ENCODE measurements around the gene FCRL1. TPM values are rescaled to one million over a fixed set of nuclear protein-coding genes. Genes with fewer than 3 reads are reported as not detected.

Gene FCRL1
- polyA plus RNA-seq, 1 of the 3 experiments (the other 2 are of a cell fraction), result not detected

DNA sequence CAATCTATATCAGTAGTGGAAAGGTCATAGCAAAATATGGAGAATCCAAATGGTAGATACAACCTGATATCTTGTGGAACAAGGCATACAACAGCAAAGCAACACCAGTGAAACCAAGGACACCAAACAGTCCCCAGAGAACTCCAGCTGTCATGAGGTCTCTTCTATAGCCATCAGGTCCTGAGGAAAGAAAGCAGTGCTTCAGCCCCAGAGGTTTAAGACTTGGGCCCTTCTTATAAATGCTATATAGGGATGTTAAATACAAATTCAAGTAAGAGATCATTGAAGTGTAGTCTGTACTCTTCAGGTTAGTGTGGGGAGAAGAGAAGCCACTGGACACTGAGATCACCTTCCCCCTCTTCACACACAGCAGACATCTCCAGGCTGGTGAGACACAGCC, 53.1 kb downstream of the FCRL1 start:
- ChIA-PET POLR2A (no interaction called here), CTCF (no interaction called here)
- no peak overlapping the region for H3K4me3 ChIP-seq (ENCODE audit: low read depth in 2 of 2, low read length in 1 of 2)
- no peak overlapping the region for H3K4me2 ChIP-seq
- no peaks in the 10 kb centered on the region for H3K36me3 ChIP-seq (replicated peaks in 1 of 2; ENCODE audit: control insufficient read depth in 1 of 2, insufficient read depth in 2 of 2, low read length in 1 of 2)
- peaks cover 5% of the 10 kb centered on the region; the same call in 1 of the 2 replicates for H3K27me3 ChIP-seq (ENCODE audit: insufficient read depth)
- TF ChIP-seq SIN3A (IDR thresholded peaks at IDR 0.05; ENCODE audit: borderline replicate concordance, low read depth, low read length) (no peak), MXI1 (IDR thresholded peaks at IDR 0.05; ENCODE audit: low read depth, low read length) (no peak), YY1 (IDR thresholded peaks at IDR 0.05; ENCODE audit: low read depth) (no peak), TCF12 (IDR thresholded peaks at IDR 0.05) (no peak), GATA2 (CRISPR knock-in tag; IDR thresholded peaks at IDR 0.05) (no peak), RXRA (IDR thresholded peaks at IDR 0.05; ENCODE audit: borderline replicate concordance, low read depth) (no peak), JUND (IDR thresholded peaks at IDR 0.05) (no peak)
- TF ChIP-seq, protein P1, sequence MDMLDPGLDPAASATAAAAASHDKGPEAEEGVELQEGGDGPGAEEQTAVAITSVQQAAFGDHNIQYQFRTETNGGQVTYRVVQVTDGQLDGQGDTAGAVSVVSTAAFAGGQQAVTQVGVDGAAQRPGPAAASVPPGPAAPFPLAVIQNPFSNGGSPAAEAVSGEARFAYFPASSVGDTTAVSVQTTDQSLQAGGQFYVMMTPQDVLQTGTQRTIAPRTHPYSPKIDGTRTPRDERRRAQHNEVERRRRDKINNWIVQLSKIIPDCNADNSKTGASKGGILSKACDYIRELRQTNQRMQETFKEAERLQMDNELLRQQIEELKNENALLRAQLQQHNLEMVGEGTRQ (IDR thresholded peaks at IDR 0.05; ENCODE audit: borderline replicate concordance, low read depth, low read length), result no peak
- H3K79me2 ChIP-seq (ENCODE audit: insufficient read depth), result no peaks in the 10 kb centered on the region
- H3K9ac ChIP-seq, result no peak overlapping the region
- H3K27ac ChIP-seq (ENCODE audit: low read depth in 2 of 2, low read length in 1 of 2), result no peak overlapping the region
- no peaks in the 10 kb centered on the region for H3K9me2 ChIP-seq
- no peak for DNase-seq
- no peaks in the 10 kb centered on the region; a peak in 1 of 4 replicates for H3K4me1 ChIP-seq (ENCODE audit: control insufficient read depth in 1 of 2, insufficient read depth in 2 of 2, low read depth in 1 of 2, low read length in 1 of 2)
- H2AFZ ChIP-seq (ENCODE audit: low read depth), result no peak overlapping the region
- H3K9me3 ChIP-seq, result no peaks in the 10 kb centered on the region
- H4K20me1 ChIP-seq (ENCODE audit: insufficient read depth), result no peaks in the 10 kb centered on the region
- H3F3A ChIP-seq (replicated peaks; ENCODE audit: insufficient read depth), result no peaks in the 10 kb centered on the region

- Histone ChIP-seq H3K27ac (ENCODE audit: low read depth in 2 of 2, low read length in 1 of 2) (no peak overlapping the region), H3K27me3 (ENCODE audit: insufficient read depth) (no peaks in the 10 kb centered on the region; the same call in 1 of the 2 replicates), H3K9ac (no peak overlapping the region), H2AFZ (ENCODE audit: low read depth) (no peak overlapping the region), H3K4me1 (ENCODE audit: control insufficient read depth in 1 of 2, insufficient read depth in 2 of 2, low read depth in 1 of 2, low read length in 1 of 2) (no peaks in the 10 kb centered on the region), H3K4me3 (ENCODE audit: low read depth in 2 of 2, low read length in 1 of 2) (no peak overlapping the region), H3F3A (replicated peaks; ENCODE audit: insufficient read depth) (no peaks in the 10 kb centered on the region), H3K79me2 (ENCODE audit: insufficient read depth) (no peaks in the 10 kb centered on the region), H3K36me3 (replicated peaks in 1 of 2; ENCODE audit: control insufficient read depth in 1 of 2, insufficient read depth in 2 of 2, low read length in 1 of 2) (no peaks in the 10 kb centered on the region), H3K4me2 (no peak overlapping the region), H4K20me1 (ENCODE audit: insufficient read depth) (no peaks in the 10 kb centered on the region), H3K9me3 (no peaks in the 10 kb centered on the region), H3K9me2 (no peaks in the 10 kb centered on the region)
- no peak for DNase-seq
- CTCF ChIA-PET, result no interaction called here
- POLR2A ChIA-PET, result no interaction called here
- 11% methylated on average over 4 of the region's 4 CpGs for WGBS (ENCODE audit: low lambda C conversion rate)
- TF ChIP-seq SMC3 (IDR thresholded peaks at IDR 0.05; ENCODE audit: low read depth, low read length) (no peak), CHD2 (IDR thresholded peaks at IDR 0.05; ENCODE audit: low read length, partially characterized antibody) (no peak), MXI1 (IDR thresholded peaks at IDR 0.05; ENCODE audit: low read depth, low read length) (no peak), TCF12 (IDR thresholded peaks at IDR 0.05) (no peak), REST (IDR thresholded peaks at IDR 0.05; ENCODE audit: low read depth, low read length) (no peak), PBX3 (IDR thresholded peaks at IDR 0.05) (no peak), EZH2phosphoT487 (IDR thresholded peaks at IDR 0.05; ENCODE audit: borderline replicate concordance, low read depth) (no peak), RFX5 (IDR thresholded peaks at IDR 0.05; ENCODE audit: low read length) (no peak), MAX (IDR thresholded peaks at IDR 0.05; ENCODE audit: low read depth) (no peak), FOXJ3 (CRISPR knock-in tag; IDR thresholded peaks at IDR 0.05) (no peak), RXRA (IDR thresholded peaks at IDR 0.05; ENCODE audit: borderline replicate concordance, low read depth) (no peak), NFIC (IDR thresholded peaks at IDR 0.05; ENCODE audit: borderline replicate concordance) (no peak), MEF2A (IDR thresholded peaks at IDR 0.05; ENCODE audit: borderline replicate concordance, low read depth) (no peak)
- TF ChIP-seq, protein P1 (IDR thresholded peaks at IDR 0.05; ENCODE audit: borderline replicate concordance, low read depth, low read length), result no peak
- TF ChIP-seq, protein P2, sequence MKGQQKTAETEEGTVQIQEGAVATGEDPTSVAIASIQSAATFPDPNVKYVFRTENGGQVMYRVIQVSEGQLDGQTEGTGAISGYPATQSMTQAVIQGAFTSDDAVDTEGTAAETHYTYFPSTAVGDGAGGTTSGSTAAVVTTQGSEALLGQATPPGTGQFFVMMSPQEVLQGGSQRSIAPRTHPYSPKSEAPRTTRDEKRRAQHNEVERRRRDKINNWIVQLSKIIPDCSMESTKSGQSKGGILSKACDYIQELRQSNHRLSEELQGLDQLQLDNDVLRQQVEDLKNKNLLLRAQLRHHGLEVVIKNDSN (IDR thresholded peaks at IDR 0.05; ENCODE audit: borderline replicate concordance, low read depth), result no peak
Observed at GRCh38 chr1:157758018-157758417, 61.9 kb downstream of the FCRL1 start.
